Gastrocnemius medialis (tissue), 4 donors: ENCODE results near the gene GALNS.

Experiments used
- POLR2A ChIP-seq, 2 donors: fragments of 450-650 bp; IDR thresholded peaks; one replicate each; pipeline ENCODE4 v1.6.1; 2017; ENCODE audit warnings: antibody characterized with exemption in 2 of 2, mild to moderate bottlenecking in 2 of 2, moderate library complexity in 2 of 2
- TF ChIP-seq, protein P1 (sequence below), 5 experiments: fragments of 450-650 bp in 3 of 5; fragments of 200-600 bp in 2 of 5; sonication (generic) in 2 of 5; IDR thresholded peaks in 4 of 5; conservative IDR thresholded peaks in 1 of 5; 1 replicate in 4 of 5; 2 replicates in 1 of 5; pipeline ENCODE4 v1.5.1; 2016 to 2019; ENCODE audit warnings: antibody characterized with exemption in 5 of 5, mild to moderate bottlenecking in 3 of 5, moderate library complexity in 3 of 5

DNA sequence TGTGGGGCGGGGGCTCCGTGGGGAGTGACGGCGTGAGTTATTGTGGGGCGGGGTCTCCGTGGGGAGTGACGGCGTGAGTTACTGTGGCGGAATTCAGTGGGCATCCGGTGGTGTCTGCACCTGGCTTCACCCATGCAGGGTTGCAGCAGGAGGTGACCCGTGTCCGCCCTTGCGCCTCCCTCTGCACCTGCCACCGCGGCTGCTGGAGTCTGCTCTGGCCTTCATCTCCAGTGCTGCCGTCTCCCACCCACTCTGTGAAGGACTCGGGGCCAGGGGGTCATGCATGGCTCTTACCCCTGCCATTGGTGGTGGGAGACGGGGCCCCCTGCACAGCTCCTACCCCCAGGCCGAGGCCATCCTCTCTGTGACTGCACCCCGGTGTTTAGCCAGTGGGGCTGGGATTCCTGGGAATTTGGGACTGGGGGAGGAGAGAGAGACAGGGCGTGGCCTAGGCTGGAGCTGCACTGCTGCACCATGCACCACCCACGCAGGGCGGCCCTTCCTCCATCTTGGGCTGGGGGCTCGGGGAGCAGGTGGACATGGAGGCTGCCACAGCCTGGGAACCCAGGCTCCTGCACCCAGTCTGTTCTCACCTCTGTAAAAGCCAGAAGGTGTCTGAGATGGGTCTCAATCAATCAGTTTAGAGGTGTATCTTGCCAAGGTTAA is 11.0 kb upstream of the GALNS start:
- TF ChIP-seq, protein P1, sequence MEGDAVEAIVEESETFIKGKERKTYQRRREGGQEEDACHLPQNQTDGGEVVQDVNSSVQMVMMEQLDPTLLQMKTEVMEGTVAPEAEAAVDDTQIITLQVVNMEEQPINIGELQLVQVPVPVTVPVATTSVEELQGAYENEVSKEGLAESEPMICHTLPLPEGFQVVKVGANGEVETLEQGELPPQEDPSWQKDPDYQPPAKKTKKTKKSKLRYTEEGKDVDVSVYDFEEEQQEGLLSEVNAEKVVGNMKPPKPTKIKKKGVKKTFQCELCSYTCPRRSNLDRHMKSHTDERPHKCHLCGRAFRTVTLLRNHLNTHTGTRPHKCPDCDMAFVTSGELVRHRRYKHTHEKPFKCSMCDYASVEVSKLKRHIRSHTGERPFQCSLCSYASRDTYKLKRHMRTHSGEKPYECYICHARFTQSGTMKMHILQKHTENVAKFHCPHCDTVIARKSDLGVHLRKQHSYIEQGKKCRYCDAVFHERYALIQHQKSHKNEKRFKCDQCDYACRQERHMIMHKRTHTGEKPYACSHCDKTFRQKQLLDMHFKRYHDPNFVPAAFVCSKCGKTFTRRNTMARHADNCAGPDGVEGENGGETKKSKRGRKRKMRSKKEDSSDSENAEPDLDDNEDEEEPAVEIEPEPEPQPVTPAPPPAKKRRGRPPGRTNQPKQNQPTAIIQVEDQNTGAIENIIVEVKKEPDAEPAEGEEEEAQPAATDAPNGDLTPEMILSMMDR (IDR thresholded peaks at IDR 0.05 in 4 of 5, conservative IDR thresholded peaks at IDR 0.05 in 1 of 5), result no peak
- no peak for TF ChIP-seq POLR2A (IDR thresholded peaks at IDR 0.05)
